Measurements from ENCODE around the gene AP2S1.
A peak's percentile ranks its signal among the peaks of the same experiment; 100 is the strongest.

AP2S1 gene

GRCh38 chr19:46845959-46846459, 4.6 kb downstream of the AP2S1 start:
- Histone ChIP-seq H3K4me1 (ENCODE audit: low read length) (peaks cover 20% of the 10 kb centered on the region), H4K20me1 (ENCODE audit: insufficient read depth, low read length) (0 out of 2 replicates have a peak, but pooled peaks cover 3% of the 10 kb centered on the region), H2AFZ (ENCODE audit: low read depth, low read length) (0 out of 2 replicates have a peak overlapping the region, but pooled peaks have one; percentile 24), H3K36me3 (replicated peaks; ENCODE audit: low read depth, low read length) (no peaks in the 10 kb centered on the region), H3K9ac (ENCODE audit: low read length) (peak overlapping the region; percentile 36; the same call in 1 of the 2 replicates), H3K27me3 (ENCODE audit: low read depth, low read length) (no peaks in the 10 kb centered on the region), H3K27ac (ENCODE audit: low read length) (no peak overlapping the region), H3K4me3 (ENCODE audit: low read length) (peak overlapping the region; percentile 71), H3K9me3 (ENCODE audit: insufficient read depth, low read length) (no peaks in the 10 kb centered on the region), H3K79me2 (ENCODE audit: low read length) (peaks cover 19% of the 10 kb centered on the region), H3K4me2 (ENCODE audit: low read length) (peak overlapping the region; percentile 76)
- no peak for TF ChIP-seq EZH2phosphoT487 (IDR thresholded peaks at IDR 0.05; ENCODE audit: low read depth)
- TF ChIP-seq CTCF (IDR thresholded peaks at IDR 0.05; ENCODE audit: low read depth, low read length), result no peak

- H3K36me3 ChIP-seq (replicated peaks; ENCODE audit: low read depth, low read length), result peaks cover 8% of the 10 kb centered on the region
- H3K27me3 ChIP-seq (ENCODE audit: low read depth, low read length), result no peaks in the 10 kb centered on the region
- no peak overlapping the region for H3K4me3 ChIP-seq (ENCODE audit: low read length)
- H3K9me3 ChIP-seq (ENCODE audit: insufficient read depth, low read length), result no peaks in the 10 kb centered on the region
- no peak overlapping the region for H3K9ac ChIP-seq (ENCODE audit: low read length)
- H4K20me1 ChIP-seq (ENCODE audit: insufficient read depth, low read length), result peaks cover 3% of the 10 kb centered on the region; the same call in 1 of the 2 replicates
- TF ChIP-seq CTCF (IDR thresholded peaks at IDR 0.05; ENCODE audit: low read depth, low read length) (no peak), EZH2phosphoT487 (IDR thresholded peaks at IDR 0.05; ENCODE audit: low read depth) (no peak)
- H3K79me2 ChIP-seq (ENCODE audit: low read length), result peaks cover 5% of the 10 kb centered on the region; the same call in 1 of the 2 replicates
- peaks cover 12% of the 10 kb centered on the region for H3K4me1 ChIP-seq (ENCODE audit: low read length)
- H3K27ac ChIP-seq (ENCODE audit: low read length), result no peak overlapping the region
- no peak overlapping the region for H2AFZ ChIP-seq (ENCODE audit: low read depth, low read length)
- H3K4me2 ChIP-seq (ENCODE audit: low read length), result no peak overlapping the region
Observed at GRCh38 chr19:46844067-46844489, 6.6 kb downstream of the AP2S1 start.

GRCh38 chr19:46842791-46843190, 7.9 kb downstream of the AP2S1 start:
- peaks cover 12% of the 10 kb centered on the region for H3K4me1 ChIP-seq (ENCODE audit: low read length)
- TF ChIP-seq CTCF (IDR thresholded peaks at IDR 0.05; ENCODE audit: low read depth, low read length) (no peak), EZH2phosphoT487 (IDR thresholded peaks at IDR 0.05; ENCODE audit: low read depth) (no peak)

GRCh38 chr19:46841458-46842083, 9.1 kb downstream of the AP2S1 start:
- H4K20me1 ChIP-seq (ENCODE audit: insufficient read depth, low read length), result peaks cover 3% of the 10 kb centered on the region; the same call in 1 of the 2 replicates
- H3K4me3 ChIP-seq (ENCODE audit: low read length), result no peak overlapping the region
- H3K9ac ChIP-seq (ENCODE audit: low read length), result no peak overlapping the region
- peaks cover 15% of the 10 kb centered on the region for H3K36me3 ChIP-seq (replicated peaks; ENCODE audit: low read depth, low read length)
- H3K79me2 ChIP-seq (ENCODE audit: low read length), result no peaks in the 10 kb centered on the region
- H2AFZ ChIP-seq (ENCODE audit: low read depth, low read length), result no peak overlapping the region
- no peak overlapping the region for H3K4me2 ChIP-seq (ENCODE audit: low read length)
- TF ChIP-seq EZH2phosphoT487 (IDR thresholded peaks at IDR 0.05; ENCODE audit: low read depth), result no peak
- no peak for TF ChIP-seq CTCF (IDR thresholded peaks at IDR 0.05; ENCODE audit: low read depth, low read length)
- no peak overlapping the region for H3K27ac ChIP-seq (ENCODE audit: low read length)
- H3K9me3 ChIP-seq (ENCODE audit: insufficient read depth, low read length), result no peaks in the 10 kb centered on the region
- peaks cover 11% of the 10 kb centered on the region for H3K4me1 ChIP-seq (ENCODE audit: low read length)
- no peaks in the 10 kb centered on the region for H3K27me3 ChIP-seq (ENCODE audit: low read depth, low read length)

More at GRCh38 chr19:46842791-46843190, 7.9 kb downstream of the AP2S1 start:
- Histone ChIP-seq H3K27me3 (ENCODE audit: low read depth, low read length) (no peaks in the 10 kb centered on the region), H4K20me1 (ENCODE audit: insufficient read depth, low read length) (peaks cover 3% of the 10 kb centered on the region; the same call in 1 of the 2 replicates), H3K27ac (ENCODE audit: low read length) (no peak overlapping the region), H3K4me2 (ENCODE audit: low read length) (no peak overlapping the region), H3K79me2 (ENCODE audit: low read length) (no peaks in the 10 kb centered on the region), H3K9ac (ENCODE audit: low read length) (no peak overlapping the region), H2AFZ (ENCODE audit: low read depth, low read length) (no peak overlapping the region), H3K4me3 (ENCODE audit: low read length) (no peak overlapping the region), H3K36me3 (replicated peaks; ENCODE audit: low read depth, low read length) (peaks cover 13% of the 10 kb centered on the region), H3K9me3 (ENCODE audit: insufficient read depth, low read length) (no peaks in the 10 kb centered on the region)
